HG03103 (cell line): Measurements from ENCODE around the gene SPO11.

Experiments
- ATAC-seq: cut with Tn5 transposase; IDR thresholded peaks from one replicate; pipeline ENCODE4 v1.9.1; 2021; ENCODE audit warnings: low read depth; ENCODE audit not compliant: unreplicated experiment

Gene SPO11

DNA sequence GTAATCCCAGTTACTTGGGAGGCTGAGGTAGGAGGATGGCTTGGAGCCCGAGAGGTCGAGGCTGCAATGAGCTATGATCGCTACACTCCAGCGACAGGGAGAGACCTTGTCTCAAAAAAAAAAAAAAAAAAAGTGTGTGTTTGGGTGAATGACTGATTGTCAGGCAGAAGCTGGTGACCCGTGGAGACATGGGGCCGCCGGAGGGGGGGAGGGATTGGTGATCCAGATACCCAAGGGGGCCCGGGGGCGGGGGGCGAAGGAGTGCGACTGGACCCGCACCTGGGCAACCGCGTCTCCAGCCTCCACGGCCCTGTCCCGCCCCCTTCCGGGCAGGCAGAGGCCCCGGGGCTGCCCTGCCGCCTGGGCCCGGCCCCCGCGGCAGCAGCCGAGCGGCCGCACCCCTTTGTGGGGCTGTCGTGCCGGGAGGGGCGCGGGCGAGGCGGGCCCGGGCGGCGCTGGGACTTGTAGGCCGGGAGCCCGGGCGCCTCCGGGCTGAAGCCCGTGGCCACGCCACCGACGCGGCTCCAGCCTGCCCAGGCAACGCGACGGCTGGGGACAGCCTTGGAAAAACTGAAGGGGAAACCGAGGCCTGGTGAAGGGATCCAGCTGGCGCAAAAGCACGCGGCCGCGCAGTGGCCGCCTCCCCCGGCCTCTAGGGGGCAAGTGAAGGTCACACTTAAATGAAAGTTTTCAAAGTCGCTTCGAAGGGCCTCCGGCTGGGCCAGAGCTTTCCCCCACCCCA is 59.5 kb downstream of the SPO11 start:
- ATAC-seq, result no peak

DNA sequence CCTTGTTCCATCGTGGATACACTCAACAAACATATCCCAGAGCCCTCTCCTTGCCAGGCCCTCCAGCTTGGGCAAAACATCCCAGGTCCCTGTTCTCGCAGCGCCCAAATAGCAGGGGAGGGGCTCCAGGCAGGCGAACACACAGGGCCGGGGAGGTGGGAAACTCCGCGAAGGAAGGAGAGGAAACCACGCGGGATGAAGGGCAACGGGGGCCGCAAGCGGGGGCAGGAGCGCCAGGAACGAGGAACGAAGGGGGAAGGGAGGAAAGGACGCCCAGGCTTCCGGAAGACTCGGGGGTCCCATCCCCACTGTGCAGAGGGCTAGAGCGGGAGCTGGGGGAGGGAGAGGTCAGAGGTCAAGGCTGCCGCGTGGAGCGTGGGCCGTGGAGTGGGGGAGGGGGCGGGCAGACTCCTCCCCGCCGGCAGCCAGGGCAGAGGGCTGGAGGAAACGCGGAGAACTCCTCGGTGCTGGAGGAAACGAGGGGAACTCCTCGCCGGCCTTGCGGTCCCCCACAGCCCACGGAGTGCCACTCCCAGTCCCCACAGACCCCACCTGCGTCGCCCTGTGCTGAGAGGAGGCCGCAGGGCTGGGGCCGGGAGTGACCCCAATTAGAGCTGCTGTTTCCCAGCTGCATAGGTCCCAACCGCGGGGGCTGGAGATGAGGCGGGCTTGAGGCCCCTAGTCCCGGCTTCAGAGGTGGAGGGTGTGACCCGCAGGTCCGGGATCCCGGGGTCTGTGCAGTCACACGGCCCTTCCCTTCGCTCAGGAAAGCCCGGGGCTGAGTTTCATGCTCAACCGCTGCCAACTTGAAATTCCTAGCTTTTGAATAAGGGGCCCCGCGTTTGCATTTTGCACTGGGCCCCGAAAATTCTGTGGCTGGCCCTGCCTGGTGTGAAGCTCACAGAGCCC is 60.3 kb downstream of the SPO11 start:
- ATAC-seq, result no peak

DNA sequence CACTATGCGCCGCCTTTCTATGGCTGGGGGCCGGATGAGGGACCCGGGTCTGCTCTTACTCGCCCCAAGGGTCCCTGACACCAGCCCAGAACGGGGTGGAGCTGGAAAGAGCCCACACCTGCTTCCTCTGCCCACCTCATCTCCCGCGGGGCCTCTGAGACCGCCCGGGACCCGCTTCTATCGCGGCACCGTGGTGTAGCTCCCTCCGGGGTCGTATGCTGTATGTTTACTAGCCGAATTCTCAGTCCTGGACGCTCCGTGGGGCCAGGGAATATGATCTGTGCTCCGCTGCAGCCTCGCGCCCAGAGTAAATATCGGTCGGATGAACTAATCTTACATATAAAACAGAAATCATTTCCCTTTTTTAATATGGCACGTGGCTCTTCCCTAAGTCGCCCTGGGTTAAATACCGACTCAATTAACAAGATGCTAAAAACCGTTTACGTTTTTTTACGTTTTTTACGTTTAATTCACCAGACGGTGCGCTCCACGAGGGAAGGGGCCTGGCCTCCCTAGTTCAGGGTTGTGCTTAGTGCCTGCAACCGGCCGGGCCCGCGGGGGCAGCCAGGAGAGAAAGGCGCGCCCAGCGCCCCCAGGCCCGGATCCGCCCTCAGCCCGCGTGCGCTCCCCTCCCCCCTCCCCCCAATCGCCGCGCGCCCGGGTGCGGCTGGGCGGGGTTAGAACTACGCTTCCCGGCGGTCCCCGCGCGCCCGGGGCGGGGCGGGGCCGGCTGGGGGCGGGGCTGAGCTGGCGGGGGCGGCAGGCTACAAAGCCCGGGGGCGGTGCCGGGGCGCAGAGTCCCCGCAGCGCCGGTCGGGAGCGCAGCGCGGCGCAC is 61.2 kb downstream of the SPO11 start, which contains the start of gene RBM38:
Gene RBM38 (plus strand): TSS at position 793 of the 835 bp plus-strand sequence. CDS start 186 bp downstream, outside the sequence.
- ATAC-seq, result peak; percentile 48

DNA sequence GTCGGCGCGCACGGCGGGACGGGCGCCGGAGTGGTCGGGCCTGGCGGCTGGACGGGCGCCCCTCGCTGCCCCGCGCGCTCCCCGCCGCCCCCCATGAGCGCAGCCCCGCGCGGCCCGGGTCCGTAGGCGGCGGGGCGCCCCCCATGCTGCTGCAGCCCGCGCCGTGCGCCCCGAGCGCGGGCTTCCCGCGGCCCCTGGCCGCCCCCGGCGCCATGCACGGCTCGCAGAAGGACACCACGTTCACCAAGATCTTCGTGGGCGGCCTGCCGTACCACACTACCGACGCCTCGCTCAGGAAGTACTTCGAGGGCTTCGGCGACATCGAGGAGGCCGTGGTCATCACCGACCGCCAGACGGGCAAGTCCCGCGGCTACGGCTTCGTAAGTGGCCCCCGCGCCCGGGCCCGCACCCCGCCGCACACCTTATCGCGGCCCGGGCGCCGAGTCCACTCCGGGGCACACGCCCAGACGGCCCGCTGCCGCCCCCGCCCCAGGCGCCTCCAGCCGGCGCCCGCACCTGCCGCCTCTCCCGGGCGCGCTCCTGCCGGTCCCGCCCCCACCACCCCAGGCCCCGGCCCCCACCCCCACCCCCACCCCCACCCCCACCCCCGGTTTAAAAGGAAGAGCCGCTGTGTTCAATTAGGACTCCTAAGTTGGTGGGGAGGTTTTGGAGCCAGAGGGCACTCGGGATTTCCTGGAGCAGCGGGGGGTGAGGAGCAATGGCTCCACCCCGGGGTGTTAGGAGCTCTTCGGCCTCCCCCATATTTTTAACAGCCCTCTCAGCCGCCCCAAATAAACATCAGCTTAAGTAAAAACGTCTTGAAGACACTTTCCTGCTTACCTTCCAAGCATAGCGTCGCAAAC is 62.1 kb downstream of the SPO11 start:
- ATAC-seq, result no peak

DNA sequence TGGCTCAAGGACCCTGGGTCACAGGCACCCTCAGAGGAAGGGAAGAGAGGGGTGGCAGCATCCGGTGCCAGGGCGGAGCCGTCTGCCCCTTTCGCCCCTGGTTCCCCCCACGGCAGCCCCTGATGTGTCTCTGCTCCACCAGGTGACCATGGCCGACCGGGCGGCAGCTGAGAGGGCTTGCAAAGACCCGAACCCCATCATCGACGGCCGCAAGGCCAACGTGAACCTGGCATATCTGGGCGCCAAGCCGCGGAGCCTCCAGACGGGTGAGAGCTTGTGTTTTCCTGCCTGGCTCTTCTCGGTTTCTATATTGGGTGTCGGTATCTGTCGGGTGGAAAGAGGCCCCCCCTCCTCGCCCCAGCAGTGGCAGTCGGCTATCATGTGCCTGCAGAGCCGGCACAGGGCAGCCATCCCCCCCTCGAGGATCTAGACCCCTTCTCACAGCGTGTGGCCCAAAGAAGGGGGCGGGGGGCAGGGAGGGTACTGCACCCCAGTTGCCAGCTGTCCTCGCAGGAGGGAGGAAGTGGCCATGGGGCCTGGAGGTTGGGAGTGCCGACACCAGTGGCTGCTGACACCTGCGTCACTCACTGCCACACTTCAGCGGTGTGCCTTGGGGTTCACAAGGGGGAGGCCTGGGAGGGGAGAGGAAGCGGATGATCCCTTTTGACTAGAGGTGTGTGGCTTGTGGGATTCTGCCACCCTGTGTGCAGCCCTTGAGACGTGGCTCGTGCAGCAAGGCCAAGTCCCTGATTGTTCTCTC is 63.1 kb downstream of the SPO11 start:
- no peak for ATAC-seq
